GM19395 (cell line): ENCODE results near the gene ESPL1.

Experiments used
- ATAC-seq: cut with Tn5 transposase; IDR thresholded peaks from one replicate; pipeline ENCODE4 v1.9.1; 2021; ENCODE audit warnings: mild to moderate bottlenecking, moderate library complexity; ENCODE audit not compliant: unreplicated experiment

Gene ESPL1

DNA sequence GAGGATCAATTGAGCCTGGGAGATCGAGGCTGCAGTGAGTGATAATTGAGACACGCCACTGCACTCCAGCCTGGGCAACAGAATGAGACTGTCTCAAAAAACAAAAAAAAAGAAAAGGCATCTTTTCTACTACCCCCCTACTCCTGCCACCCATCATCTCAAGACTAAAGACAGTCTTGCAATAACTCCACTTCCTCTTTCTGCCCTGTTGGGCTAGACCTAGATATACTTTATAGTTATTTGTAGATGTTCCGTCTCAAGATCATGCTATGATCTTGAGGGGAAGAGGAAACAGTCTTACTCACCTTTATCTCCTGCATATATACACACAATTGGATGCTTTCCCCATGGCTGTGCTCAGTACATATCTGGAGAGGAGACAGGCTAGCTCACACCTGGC is 12.1 kb upstream of the ESPL1 start:
- ATAC-seq, result no peak

DNA sequence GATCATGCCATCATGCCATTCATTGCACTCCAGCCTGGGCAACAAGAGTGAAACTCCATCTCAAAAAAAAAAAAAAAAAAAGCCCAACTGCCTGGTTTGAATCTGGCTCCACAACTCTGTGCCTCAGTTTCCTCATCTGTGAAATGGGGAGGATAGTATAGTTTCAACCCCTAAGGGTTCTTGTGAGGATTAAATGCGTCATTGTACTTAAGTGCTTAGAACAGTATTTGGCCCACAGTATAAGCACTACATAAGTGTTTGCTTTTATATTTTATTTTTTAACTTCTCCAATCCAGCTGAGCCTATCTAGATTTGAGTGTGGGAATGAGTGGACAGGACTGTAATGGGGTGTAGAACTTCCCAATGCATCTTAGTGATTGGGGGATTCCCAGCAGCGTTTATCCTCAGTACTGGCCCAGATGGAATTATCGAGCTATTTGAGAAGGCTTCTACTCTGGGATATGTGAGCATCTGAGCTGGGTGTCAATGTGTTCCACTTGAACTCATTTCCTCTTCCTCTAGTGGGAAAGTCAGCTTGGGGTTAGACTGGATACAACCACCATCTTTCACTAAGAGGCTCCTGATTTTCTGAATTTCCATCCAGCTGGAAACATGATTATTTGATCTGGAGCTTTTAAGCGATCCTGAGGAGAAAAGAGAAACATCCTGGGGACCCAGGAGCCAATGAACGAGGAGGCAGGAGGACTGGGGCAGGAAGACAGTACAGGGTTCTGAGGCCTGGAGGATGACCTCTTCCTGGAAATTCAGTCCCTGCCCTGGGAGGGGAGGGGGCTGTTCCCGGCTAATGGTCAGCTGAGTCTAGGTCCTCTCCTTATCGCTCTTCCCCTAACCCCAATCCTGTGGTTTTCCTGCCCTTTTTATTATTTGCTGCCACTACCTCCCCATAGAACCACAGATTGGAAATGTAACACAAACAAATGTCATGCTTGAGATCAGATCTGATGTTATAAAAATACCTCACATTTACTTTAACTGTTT is 9.3 kb upstream of the ESPL1 start:
- ATAC-seq, result no peak

DNA sequence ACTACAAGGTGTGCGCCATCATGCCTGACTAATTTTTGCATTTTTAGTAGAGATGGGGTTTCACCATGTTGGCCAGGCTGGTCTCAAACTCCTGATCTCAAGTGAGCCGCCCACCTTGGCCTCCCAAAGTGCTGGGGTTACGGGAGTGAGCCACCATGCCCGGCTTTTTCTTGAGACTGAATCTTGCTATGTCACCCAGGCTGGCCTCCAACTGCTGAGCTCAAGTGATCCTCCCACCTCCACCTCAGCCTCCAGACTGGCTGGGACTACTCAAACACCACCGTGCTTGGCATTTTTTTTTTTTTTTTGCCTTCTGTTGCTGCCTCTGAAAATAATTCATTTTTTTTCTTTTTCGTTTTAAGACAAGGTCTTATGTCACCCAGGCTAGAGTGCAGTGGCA is 8.2 kb upstream of the ESPL1 start:
- no peak for ATAC-seq

DNA sequence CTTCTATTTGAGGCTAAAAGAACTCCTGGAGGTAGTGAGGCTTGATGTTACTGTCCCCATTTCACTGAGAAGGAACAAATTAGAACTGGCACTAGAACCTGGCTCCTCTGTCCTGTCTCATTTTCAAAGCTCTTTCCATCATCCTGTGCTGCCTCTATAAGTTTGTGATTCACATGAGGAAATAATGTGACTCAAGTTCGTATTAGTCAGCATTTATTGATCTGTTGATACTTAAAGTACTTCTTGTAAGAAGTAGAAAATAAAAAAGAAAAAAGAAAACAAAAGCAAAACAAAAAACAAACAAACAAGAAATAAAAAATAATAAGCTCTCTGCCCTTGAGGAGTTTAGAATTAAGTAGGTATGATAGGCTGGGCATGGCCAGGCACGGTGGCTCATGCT is 2.3 kb upstream of the ESPL1 start:
- no peak for ATAC-seq

DNA sequence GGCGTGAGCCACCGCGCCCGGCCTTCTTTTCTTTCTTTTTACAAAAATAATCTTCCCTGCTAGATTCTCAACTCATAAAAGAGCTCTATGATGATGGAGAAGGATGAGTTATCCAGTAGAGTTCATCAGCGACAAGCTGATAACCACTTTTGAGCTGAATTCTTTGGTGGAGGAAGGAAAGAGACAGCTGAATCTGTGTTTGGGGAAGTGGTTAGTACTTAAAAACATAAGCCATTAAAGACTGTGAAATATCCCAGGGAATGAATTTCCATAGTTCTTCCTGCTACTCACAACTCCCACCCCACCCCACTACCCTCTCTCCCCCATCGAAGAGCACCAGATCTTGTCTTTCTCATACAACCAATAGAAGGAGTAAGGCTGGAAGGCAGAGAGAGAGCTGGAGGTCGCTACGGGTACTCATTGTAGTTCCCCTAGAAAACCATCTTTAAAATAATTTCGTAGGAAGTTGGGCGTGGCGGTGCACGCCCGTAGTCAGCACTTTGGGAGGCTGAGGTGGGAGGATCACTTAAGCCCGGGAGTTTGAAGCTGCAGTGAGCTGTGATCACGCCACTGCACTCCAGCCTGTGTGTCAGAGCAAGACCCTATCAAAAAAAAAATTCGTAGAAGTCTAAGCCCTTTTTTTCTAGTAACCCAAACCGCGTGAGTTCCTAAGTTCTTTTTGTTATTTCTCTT is 647 bp upstream of the ESPL1 start:
- ATAC-seq, result peak; percentile 31

DNA sequence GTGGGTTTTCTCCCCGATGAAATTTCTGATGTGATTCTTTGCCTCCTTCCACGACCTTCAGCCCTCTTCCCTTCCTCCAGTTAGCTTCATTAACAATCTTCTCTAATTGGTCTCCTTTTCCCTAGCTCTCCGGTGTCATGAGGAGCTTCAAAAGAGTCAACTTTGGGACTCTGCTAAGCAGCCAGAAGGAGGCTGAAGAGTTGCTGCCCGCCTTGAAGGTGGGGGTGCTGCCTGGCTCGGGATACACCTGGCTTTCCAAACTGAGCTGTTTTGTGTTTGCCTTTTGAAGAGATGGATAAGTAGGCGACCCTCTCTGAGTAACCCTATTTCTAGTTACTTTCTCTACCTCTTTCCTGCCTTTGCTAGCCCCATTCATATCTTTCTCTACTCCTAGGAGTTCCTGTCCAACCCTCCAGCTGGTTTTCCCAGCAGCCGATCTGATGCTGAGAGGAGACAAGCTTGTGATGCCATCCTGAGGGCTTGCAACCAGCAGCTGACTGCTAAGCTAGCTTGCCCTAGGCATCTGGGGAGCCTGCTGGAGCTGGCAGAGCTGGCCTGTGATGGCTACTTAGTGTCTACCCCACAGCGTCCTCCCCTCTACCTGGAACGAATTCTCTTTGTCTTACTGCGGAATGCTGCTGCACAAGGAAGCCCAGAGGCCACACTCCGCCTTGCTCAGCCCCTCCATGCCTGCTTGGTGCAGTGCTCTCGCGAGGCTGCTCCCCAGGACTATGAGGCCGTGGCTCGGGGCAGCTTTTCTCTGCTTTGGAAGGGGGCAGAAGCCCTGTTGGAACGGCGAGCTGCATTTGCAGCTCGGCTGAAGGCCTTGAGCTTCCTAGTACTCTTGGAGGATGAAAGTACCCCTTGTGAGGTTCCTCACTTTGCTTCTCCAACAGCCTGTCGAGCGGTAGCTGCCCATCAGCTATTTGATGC is 797 bp downstream of the ESPL1 start:
- peak; percentile 6 for ATAC-seq

DNA sequence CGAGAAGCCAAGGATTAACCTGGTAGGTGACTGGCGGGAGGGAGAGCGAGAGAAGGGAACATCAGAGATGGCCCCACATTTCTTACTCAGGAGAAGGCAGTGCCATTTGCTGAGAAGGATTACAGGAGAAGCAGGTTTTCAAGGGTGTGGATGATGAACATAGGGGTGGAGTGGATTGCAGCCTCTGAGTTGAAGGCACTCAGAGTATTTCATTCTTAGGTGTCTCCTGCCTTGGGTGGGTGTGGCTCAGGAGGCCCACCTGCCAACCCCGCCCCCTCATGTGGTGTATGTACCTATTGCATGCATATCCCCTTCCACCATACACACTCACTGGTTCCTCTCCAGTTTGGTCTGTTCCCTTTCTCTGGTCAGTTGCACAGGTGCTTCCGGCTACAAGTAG is 6.3 kb downstream of the ESPL1 start:
- ATAC-seq, result no peak

DNA sequence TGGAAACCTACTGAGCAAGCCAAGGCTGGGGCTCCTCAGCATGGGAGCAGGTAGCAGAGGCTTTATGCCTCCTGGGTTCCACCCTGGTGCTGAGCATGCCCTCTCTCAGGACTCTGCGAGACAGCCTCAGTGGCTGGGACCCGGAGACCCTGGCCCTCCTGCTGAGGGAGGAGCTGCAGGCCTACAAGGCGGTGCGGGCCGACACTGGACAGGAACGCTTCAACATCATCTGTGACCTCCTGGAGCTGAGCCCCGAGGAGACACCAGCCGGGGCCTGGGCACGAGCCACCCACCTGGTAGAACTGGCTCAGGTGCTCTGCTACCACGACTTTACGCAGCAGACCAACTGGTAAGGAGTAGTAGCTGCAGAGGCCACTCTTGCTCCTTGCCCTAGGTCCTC is 8.4 kb downstream of the ESPL1 start:
- no peak for ATAC-seq

DNA sequence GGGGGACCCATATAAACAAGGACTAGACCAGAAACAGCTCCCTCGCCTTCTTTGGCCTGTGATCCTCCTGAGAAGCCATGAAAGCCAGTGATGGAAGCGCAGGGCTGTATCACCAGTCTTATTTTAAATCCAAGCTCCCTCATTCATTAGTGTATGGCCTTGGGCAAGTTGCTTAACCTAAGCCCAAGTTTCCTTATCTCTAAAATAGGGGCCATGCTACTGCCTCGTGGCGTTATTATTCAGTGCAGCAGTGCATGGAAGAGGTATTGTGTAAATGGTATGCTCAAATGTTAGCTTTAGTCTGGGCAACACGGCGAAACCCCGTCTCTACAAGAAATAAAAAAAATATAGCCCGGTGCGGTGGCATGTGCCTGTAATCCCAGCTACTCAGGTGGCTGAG is 9.9 kb downstream of the ESPL1 start:
- no peak for ATAC-seq

DNA sequence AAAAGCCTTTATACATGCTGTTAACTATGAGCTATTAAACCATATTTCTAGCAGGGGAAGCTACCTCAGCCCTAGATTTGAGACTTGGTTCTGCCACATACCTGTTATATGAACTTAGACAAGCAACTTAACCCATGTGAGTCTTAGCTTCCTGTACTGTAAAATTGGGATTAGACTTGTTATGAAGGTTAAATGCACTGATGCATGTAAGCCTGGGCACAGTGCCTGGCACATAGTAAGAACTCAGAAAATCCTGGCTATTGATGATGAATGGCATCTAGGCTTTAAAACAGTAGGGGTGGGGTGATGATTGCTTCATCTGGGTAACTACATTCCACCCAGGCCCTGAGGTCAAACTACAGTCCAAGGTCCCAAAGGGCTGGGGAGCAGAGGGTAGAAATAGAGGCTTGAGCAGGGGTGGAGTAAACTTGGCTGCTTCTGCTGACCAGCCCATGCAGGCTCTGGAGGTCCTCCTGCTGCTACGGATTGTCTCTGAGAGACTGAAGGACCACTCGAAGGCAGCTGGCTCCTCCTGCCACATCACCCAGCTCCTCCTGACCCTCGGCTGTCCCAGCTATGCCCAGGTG is 11.3 kb downstream of the ESPL1 start:
- ATAC-seq, result no peak

DNA sequence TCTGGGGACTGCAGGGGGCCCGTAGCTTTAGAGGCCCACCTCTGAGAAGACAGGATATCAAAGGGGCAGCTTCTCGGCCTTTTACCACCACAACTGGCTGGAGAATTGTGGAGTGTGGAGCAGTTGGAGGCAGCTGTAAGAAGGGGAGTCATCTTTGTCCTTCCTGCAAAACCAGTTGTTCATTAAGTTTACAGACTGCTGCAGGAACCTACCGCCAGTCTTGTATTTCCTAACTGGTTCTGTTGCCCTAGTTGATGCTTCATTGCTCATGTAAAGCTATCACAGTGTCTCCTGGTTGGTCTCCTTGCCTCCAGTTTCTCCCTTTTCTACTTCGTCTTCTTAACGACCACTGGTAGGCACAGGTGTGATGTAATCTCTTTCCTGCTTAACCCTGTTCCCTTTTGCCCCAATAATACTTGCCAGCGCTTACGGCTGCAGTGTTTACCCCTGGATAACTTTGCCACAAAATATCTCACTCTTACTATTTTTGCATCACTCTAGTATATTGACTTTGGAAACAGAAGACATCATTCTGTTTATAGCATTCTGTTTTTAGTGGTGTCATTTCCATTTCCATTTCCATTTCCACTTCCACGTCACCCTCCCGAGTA is 11.9 kb downstream of the ESPL1 start:
- no peak for ATAC-seq

DNA sequence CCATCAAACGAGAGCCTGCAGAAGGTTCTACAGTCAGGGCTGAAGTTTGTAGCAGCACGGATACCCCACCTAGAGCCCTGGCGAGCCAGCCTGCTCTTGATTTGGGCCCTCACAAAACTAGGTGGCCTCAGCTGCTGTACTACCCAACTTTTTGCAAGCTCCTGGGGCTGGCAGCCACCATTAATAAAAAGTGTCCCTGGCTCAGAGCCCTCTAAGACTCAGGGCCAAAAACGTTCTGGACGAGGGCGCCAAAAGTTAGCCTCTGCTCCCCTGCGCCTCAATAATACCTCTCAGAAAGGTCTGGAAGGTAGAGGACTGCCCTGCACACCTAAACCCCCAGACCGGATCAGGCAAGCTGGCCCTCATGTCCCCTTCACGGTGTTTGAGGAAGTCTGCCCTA is 18.3 kb downstream of the ESPL1 start:
- no peak for ATAC-seq

DNA sequence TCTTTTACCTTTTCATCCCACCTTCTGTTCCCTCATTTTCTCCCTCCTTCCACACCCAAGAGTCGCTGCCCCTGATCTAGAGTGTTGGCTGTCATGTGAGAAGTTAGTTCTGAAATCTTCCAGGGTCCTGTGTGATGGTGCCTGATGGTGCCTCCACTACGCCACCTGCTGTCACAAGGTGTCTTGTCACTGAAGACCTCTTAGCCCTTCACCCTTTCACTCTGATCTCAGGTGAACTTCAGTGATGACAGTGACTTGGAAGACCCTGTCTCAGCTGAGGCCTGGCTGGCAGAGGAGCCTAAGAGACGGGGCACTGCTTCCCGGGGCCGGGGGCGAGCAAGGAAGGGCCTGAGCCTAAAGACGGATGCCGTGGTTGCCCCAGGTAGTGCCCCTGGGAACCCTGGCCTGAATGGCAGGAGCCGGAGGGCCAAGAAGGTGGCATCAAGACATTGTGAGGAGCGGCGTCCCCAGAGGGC is 19.7 kb downstream of the ESPL1 start:
- ATAC-seq, result no peak

DNA sequence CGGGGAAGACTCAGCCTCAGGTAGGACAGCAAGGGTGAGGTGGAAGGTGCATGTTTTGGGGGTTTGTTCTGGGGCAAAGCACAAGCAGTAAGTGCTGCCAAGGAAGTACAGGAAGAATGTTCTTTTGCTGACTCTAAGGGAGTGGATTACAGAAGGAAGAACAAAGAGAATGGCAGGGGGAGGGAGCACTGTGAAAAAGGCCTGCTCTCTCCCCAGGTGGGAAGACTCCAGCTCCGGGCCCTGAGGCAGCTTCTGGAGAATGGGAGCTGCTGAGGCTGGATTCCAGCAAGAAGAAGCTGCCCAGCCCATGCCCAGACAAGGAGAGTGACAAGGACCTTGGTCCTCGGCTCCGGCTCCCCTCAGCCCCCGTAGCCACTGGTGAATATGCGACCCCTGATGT is 20.2 kb downstream of the ESPL1 start:
- no peak for ATAC-seq

DNA sequence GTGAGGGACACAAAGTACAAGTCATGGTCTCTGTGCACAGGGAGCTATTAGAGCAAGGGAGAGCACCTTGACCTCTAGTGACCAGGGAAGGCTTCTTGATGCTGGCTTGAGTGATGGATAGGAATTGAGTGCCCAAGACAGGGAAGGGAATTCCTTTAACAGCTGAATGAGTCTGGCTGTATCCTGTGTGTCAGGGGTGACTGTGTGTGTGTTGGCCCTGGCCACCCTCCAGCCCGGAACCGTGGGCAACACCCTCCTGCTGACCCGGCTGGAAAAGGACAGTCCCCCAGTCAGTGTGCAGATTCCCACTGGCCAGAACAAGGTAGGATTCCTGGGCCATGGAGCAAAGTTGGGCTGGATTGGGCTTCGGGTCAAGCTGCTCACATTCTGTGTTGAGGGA is 21.8 kb downstream of the ESPL1 start:
- no peak for ATAC-seq

DNA sequence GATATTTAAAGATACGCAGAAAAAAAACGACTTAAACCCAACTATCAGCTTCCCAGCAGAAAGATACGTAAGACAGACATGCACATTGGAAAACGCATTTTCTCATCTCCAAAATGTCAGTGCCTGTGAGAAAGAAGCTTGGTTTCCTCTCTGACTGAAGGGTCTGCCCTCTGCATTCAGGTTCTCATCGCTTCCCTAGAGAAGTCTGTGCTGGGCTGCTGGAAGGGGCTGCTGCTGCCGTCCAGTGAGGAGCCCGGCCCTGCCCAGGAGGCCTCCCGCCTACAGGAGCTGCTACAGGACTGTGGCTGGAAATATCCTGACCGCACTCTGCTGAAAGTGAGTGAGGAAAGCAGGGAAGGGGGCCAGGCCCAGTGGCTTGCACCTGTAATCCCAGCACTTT is 22.6 kb downstream of the ESPL1 start:
- no peak for ATAC-seq

DNA sequence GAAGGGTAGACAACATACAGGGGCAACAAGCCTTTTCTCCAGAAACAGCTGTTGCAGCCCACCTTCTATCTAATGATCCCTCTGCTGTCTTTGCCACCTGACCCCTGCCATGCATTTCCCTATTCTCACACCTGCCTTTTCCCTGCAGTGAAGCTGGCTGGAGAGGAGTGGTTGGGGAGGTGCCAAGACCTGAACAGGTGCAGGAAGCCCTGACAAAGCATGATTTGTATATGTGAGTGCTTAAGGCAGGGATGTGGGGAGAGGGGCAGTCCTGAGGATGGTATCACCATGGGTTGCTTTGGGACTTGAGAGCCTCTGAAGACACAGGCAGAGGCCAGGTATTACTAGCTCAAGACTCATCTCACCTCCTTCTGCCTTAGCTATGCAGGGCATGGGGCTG is 24.3 kb downstream of the ESPL1 start:
- no peak for ATAC-seq

DNA sequence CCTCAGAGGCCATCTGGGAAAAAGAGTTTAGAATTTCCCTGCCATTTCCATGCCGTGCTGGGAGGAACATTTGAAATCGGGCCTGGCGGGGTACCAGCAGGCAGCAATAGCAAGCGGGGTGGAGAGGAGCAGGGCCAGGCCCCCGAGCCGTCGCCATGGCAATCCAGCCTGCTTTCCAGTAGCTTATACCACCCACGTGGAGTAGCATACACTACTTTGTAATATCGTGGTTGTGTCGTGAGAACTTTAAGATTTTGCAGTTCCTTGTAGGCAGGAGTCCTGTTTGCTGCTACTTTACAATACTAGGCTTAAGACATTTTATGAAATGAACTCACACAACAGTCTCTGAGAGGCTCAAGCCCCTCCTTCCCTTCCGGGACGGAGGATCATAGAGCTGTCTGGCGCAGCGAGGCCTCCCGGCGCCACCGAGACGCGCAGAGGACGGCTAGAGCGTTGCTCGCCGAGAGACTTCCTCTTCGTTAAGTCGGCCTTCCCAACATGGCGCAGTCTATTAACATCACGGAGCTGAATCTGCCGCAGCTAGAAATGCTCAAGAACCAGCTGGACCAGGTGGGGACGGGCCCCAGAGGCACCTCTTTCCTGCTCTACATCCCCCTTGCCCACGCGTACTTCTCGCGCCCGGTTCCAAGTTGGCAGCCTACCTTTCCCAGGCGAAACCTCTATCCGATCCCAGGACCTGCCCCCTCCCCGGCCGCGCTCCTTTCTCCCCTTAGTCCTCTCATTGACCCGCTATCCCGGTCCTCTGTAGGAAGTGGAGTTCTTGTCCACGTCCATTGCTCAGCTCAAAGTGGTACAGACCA is 27.2 kb downstream of the ESPL1 start, which contains the start of gene PFDN5:
PFDN5 (plus strand) TSS at position 473 of the 821 bp plus-strand sequence; CDS start at position 499, 26 bp downstream.
- peak; percentile 83 for ATAC-seq

DNA sequence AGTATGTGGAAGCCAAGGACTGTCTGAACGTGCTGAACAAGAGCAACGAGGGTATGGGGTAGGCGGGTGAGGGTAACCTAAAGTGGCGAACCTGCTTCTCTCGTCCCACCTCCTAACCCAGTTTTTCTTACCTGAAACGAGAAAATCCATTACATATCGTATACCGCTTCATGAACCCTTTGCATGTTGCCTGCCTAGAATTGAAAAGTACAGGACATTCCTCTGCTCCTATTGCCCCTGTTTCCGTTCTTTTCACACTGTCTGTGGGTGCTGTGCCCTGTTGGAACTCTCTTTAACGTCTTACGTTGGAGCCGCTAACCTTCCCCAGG is 27.8 kb downstream of the ESPL1 start:
- no peak for ATAC-seq
